Uterus (tissue), 2 donors: ENCODE results near the gene WSB1.

Experiments
- CTCF ChIP-seq, 4 experiments: fragments of 200-600 bp in 2 of 4; fragments of 450-650 bp in 2 of 4; sonication (generic) in 2 of 4; IDR thresholded peaks; one replicate each; pipeline ENCODE4 v1.5.1; 2016 to 2019; ENCODE audit warnings: antibody characterized with exemption in 4 of 4, mild to moderate bottlenecking in 2 of 4, moderate library complexity in 1 of 4
- POLR2A ChIP-seq, 2 donors: fragments of 450-650 bp; IDR thresholded peaks; one replicate each; pipeline ENCODE4 v1.6.1; 2016; ENCODE audit warnings: antibody characterized with exemption in 2 of 2, mild to moderate bottlenecking in 1 of 2, moderate library complexity in 1 of 2

- TF ChIP-seq CTCF (IDR thresholded peaks at IDR 0.05) (no peak), POLR2A (IDR thresholded peaks at IDR 0.05) (no peak)
Observed at GRCh38 chr17:27256225-27257030, 37.5 kb upstream of the WSB1 start.
